Measurements from ENCODE around the gene WNT9B.

Gene WNT9B

DNA sequence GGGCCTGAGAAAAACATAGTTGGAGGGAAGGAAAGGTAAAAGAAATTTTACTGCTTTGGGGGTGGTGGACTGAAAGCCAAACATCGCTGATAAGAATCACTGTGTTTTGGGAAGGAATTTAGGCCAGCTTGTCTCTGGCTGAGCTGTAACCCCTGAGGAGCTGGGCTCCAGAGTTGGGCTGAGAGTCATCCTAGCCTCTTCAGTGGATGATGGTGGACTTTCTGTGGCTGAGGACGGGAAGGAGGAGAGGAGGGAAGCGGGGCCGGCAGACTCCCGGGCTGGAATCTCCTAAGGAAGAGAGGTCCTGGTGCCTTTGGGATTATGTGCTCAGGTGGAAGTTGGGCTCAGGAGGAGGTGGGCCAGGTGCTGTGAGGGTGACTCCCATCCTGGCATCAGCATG is 8.6 kb downstream of the WNT9B start:
- DNase-seq, result no peak

DNA sequence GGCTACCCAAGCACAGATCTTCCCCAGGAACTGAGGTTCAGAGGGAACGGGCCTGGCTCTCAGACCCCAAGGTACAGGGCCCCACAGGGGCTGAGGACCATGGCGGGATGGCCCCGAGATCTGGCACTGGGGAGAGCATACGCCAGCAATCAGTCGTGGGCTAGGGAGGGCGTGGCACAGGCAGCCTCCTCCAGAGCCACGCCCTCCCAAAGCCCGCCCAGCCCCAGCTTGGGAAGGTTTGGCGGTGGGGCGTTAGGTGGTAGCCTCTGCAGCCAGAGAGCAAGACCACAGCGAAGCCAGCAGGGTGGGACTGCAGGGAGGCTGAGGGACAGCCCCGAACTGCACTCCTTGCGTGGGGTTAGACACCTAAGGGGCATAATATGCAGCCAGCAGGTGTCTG is 11.6 kb downstream of the WNT9B start:
- DNase-seq, result no peak

DNA sequence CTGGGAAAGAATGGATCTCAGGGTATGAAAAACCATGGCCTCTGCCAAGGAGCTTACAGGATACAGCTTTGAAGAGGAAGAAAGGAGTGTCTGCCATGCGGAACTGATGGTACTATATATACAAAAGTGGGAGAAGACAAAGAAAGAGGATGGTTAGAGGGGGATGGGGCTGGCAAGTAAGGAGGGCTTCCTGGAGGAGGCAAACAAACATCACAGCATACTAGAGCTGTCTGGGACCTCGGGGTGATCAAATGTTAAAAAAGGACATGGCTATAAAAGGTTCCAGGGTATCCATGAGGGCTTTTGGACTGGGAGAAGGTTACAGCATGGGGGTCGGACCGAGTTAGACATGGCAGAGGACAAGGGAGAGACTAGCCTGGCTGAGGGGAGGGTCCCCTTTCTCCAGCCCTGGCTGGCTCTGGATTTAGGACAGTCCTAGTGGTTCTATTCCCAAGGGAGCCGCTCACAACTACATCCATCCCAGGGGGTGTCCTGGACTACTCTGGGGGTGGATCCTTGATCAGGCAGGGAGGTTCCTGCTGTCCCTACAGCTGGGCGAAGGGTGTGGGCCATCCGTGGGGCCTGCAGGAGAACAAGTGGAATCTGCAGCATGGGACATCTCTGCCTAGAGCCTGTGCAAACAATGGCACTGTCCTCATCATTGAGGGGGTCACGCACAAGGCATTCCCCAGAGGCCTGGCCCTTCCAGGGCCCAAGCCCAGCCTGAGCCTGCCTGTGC is 12.2 kb downstream of the WNT9B start:
- no peak for DNase-seq

DNA sequence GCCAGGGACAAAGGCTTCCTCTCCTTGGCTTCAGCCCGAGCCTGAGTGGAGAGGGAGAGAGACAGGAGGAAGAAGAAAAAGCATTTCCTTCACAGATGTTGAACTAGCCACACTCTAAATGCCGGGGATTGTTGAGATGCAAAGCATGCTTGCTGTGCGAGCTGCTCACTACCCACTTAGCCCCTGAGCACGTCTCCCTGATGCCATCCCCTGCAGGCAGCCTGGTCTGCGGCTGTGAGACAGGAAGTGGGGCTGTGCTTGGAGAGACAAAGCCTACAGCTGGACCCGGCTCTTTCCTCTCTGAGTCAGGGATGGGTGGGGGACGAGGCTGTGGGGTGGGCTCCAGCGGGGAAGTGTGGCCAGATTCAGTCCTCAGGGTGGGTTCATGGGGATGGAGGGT is 13.7 kb downstream of the WNT9B start:
- no peak for DNase-seq

DNA sequence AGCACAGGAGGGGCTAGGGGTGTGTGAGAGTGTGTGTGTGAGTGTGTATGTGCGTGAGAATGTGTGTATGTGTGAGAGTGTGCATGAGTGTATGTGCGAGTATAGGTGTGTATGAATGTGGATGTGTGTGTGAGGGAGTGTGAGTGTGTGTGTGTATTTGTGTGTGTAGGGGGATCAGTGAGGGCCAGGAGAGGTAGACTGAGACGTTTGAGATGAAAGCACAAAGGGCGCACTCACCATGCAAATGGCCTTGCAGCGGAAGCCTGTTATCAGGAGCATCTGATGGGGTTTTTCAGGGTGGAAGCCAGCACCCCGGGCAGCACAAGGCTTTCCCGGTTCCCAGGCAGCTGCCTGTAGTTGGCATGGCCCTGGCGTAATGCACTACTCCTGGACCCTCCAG is 14.9 kb downstream of the WNT9B start:
- no peak for DNase-seq

DNA sequence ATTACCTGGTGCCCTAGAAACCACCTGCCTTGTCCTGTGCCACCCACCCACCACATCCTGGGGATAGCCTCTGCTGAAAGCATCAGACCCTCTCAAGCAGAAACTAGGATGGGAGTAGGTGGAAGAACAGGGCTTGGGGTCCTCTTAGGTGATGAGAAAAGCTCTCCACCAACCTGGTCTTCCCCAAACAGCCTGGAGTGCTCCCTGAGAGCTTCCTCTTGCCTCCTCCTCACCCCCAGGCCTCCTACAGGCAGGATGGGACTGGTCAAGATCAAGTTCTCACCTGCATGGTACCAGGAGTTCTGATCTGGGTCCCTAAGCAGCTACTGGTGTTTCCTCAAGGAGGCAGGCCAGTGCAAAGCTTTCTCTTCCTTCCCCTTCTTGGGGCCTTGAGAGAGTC is 15.4 kb downstream of the WNT9B start:
- DNase-seq, result no peak

DNA sequence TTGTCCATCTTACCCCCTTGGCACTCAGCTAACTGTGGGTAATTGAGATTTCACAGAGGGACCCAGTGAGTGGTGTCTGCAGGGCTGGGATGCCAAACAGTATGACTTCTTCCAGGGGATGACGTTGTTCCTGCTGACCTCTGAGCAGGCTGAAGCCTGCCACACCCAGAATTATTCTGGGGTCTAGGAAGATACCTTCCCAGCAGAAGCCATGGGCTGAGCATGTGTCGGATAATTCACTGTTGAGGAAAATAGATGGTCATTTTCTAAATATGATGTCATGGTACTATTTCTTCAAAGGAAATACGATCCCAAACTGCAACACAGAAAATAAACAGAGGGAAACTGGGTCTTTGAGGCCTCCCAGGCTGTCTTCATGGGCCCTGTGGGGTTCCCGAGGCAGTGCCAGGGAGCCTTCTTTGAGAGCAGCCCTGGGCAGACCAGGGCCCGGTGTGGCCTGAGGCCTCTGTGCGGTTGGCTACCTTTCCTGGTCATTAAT is 17.4 kb downstream of the WNT9B start:
- no peak for DNase-seq

DNA sequence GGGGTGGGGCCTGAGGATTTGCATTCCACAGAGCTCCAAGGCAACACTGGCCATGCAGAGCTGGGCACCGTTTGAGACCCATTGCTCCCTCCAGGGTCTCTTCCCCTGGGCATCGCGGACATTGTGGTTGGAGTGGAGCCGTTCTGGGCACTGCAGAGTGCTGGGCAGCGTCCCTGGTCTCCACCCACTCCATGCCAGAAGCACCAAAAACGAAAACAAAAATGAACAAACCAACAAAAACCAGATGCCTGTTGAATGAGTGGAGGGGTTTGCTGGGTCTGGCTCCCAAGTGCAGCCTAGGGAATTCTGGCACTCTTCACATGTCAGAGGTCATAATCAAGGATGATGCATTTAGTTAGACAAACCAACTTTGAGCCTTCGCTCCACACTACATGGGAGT is 17.9 kb downstream of the WNT9B start:
- DNase-seq, result no peak

DNA sequence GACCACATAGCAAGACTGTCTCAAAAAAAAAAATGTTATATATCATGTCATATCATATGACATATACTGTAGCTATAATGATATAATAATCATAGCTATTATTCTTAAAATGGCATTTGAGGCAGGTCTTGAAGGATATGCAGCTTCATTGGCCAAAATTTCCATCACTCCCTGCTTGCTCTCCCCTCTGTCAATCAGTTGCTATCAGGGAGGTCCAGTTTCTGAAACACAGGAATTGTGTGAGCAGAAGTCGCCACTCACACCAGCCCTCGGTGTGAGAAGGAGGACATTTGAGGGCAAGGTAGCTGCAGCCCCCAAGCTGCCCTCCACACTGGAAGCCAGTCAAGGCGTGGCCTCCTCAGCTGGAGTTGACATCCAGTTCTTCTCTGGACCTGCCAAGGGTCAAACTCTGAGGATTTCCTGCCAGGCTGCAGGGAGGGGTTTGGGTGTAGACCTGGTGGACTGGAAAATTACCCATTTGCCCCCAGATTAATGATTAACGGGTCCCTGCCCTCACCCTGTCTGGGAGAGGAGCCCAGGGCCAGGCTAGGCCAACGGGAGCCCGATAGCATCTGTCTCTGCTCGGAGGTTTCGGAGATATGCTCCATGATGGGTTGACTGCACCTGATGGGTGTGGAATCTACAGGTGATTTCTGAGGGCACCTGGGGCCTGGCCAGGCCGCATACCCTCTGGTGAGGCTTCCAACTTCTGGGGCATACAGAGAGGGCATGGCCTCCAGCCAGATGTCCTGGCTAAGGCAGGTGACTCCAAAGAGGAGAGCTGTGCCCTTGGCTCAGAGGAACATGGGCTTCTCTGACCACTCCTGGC is 18.8 kb downstream of the WNT9B start:
- no peak for DNase-seq

DNA sequence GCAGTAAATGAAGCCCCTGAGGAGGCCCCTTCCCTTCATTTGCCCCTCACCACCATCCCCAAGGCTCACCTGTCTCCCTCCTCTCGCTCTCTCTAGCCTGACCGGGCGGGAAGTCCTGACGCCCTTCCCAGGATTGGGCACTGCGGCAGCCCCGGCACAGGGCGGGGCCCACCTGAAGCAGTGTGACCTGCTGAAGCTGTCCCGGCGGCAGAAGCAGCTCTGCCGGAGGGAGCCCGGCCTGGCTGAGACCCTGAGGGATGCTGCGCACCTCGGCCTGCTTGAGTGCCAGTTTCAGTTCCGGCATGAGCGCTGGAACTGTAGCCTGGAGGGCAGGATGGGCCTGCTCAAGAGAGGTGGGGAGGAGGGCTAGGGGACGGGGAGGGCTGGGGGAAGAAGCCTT is 21.0 kb downstream of the WNT9B start:
- no peak for DNase-seq

DNA sequence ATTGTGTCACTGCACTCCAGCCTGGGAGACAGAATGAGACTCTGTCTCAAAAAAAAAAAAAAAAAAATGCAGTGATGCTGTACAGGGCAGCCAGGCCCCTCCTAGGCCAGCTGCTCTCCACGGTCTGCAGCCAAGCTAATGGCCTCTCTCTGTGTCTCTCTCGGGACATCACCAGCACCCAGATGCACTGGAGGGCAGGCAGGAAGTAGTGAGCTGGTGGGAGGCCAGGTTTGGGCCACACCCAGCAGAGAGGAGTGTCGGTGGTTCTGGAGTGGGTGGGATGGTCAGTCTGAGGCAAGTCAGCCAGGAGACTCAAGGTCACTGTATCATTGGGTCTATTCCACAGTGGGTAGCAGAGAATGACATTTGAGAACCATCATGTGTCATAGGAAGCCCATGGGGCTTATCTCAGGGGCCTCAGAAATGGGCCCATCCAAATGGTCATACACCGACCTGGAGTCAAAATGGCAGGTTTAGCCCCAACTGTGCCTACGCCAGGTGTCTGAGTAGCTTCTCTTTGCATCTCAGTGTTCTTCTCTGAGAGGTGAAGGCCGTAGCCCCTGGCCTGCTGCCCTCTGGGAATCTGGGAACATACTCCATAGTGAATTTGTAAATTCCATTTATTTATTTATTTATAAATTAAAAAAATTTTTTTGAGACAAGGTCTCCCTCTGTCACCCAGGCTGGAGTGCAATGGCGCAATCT is 22.7 kb downstream of the WNT9B start:
- DNase-seq, result no peak

DNA sequence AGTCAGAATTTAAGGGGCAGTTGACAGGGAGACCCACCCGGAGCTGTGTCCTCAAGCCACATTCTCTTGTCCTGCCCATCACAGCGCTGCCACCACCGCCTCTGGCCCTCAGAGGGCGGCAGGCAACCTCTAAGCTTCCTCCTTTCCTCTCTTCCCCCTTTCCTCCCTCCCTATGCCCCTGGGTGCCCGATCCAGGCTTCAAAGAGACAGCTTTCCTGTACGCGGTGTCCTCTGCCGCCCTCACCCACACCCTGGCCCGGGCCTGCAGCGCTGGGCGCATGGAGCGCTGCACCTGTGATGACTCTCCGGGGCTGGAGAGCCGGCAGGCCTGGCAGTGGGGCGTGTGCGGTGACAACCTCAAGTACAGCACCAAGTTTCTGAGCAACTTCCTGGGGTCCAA is 23.5 kb downstream of the WNT9B start:
- DNase-seq, result no peak

DNA sequence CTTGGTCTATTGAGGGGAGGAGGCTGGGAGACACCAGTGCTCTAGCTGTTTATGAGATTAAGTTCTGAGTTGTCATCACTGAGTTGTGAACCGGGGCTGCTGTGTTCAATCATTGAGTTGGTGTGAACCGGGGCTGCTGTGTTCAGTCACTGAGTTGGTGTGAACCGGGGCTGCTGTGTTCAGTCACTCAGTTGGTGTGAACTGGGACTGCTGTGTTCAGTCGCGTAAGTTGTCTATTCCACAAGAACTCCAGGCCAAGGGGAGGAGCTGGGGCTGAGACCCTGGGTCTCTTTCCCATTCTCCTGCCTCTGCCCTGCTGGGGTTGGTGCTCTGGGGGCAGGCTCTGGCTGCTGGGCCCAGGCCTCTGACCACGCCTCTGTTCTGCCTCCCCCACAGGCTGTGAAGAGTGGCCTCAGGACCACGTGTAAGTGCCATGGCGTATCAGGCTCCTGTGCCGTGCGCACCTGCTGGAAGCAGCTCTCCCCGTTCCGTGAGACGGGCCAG is 24.5 kb downstream of the WNT9B start:
- DNase-seq, result no peak

DNA sequence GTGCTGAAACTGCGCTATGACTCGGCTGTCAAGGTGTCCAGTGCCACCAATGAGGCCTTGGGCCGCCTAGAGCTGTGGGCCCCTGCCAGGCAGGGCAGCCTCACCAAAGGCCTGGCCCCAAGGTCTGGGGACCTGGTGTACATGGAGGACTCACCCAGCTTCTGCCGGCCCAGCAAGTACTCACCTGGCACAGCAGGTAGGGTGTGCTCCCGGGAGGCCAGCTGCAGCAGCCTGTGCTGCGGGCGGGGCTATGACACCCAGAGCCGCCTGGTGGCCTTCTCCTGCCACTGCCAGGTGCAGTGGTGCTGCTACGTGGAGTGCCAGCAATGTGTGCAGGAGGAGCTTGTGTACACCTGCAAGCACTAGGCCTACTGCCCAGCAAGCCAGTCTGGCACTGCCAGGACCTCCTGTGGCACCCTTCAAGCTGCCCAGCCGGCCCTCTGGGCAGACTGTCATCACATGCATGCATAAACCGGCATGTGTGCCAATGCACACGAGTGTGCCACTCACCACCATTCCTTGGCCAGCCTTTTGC is 25.0 kb downstream of the WNT9B start:
- no peak for DNase-seq

DNA sequence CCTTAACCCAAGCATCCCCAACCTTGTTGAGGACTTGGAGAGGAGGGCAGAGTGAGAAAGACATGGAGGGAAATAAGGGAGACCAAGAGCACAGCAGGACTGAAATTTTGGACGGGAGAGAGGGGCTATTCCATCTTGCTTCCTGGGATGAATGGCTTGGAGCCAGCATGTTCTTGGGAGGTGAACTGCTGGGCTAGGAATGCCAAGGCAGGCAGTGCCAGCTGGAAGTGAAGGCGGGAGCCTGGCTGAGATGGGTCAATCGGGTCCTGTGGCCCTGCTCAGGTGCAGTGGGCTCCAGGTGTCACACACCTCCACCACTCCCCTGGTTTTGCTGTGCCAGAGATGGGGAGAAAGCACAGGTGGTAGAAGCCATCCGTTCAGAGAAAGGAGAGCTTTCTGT is 25.5 kb downstream of the WNT9B start:
- no peak for DNase-seq

DNA sequence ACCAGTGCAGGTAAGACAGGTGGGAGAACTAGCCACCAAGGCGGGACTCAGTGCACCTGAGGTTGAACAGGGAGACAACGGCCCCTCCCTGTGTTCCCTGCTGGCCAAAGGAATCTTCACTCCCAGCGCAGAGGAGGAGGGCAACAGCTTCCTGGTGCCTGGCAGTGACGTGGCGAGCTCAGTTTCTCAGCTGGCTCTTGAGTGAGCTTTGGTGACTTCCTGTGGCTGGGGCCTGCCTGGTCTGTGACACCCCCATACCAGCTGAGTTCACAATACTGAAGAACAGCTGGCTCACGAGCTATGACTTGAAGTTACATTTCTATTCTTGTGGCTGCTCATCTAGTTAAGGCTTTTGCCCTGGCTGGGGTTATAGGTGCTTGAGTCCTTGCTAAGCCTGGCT is 26.1 kb downstream of the WNT9B start:
- DNase-seq, result no peak

DNA sequence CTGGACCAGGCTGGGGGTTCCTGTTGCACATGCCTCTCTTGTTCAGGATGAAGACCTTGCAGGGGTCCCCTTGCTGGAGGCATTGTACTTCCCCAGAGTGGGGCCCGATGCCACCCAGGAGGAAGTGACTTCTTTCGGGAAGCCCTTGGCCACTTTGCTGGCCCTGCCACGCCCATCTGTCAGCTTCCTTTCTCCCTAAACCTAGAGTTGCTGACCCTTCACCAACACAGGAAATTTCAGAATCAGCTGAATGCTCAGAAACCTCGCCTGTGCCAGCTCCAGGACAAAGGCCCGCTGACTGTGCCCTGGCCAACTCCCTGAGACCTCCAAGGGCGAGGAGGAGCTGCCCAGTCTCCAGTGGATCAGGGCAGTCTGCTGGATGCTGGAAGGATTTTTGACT is 26.7 kb downstream of the WNT9B start:
- no peak for DNase-seq

DNA sequence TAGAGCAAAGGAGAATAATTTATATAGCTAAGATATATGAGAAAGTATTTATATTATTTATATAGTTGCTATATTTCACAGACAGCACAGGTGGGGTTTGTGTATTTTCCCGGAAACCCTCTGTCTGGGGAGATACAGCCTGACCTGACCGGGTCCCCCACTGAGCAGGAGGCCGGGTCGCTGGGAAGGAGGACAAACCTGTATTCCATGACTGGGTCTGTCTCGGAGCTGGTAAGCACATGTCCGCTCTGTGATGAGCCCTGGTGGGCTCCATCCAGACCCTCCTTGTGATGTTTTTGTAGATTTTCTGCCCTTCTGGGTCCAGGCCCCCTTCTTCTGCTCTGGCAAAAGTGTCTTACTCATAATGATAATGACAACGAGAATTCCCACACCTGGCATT is 27.7 kb downstream of the WNT9B start:
- no peak for DNase-seq

DNA sequence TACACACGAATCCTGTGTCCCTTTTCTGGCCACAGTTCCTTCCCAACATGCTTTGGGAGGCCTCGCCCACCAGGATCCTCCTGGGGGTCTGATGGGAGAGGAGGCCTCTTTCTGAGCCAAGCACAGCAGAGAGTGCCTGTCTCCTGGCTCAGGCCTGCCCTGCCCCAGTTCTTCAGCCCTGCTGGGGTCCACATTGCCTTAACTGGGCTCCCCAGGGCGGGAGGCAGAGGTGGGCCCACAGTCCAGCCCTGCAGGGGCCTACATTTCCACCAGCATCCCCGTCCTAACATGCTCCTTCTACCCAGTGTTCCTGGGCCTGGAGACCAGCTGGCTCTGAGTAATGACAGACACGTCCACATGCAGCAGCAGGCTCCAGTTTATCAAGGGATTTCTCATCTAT is 29.6 kb downstream of the WNT9B start:
- no peak for DNase-seq

DNA sequence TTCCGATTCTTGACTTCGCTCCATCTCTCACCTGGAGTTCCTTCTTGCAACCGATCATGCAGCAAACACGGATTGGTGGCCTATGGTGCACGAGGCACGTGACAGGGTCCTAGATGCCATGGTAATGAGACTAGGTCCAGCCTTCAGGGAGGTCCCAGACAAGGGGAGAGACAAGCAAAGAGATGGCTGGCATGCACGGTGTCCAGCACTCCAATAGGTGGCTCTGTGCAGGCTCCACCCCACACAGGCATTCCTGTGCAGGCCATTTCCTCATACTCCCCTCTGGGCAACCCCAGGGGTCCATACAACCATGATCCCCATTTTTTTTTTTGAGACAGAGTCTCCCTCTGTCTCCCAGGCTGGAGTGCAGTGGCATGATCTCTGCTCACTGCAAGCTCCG is 31.3 kb downstream of the WNT9B start:
- no peak for DNase-seq

DNA sequence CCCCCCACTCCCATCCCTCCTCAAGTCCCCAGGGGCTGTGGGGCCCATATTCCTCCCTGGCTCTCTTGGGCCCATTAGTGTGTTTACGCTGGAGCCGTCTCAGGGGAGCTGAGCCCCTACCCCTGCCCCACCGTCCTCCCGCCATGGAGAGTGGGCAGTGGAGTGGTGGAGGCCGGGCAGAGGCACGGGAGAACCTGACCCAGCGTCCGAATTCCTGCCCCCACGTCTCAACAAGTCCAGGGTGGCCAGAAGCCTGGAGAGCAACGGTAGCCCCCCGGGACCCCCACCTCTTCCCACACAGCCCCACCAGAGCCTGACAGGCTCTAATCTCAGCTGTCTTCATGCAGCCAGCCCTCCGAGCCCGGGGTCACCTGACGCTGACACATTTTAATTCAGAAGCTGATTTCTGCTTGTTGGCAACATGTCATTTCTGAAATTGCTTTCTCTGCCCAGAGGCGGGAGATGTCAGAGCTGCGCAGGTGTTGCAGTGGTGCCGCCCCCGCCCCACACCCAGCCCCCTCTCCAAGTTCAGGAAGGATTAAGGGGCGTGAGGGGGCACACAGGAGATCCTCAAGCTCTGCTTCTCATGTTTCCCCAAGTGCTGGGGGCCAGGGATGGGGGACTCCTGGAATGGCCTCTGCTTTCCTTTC is 32.6 kb downstream of the WNT9B start:
- no peak for DNase-seq

DNA sequence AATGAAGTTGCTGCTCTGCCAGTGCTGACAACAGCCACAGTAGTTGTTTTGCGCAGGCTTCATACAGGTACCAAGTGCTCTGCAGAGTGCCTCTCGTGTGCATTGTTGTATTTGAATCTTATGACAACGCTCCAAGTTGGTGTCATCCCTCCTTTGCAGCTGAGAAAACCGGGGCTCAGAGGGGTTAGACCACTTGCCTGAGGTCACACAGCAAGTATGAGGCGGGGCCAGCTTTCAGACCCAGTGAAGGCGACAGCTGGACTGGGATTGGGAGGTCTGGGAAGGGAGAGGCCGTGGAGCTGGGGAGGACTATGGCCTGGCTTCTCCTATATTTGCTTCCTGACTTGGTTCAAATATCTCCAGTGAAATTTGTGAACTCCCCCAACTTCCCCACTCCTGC is 33.2 kb downstream of the WNT9B start:
- DNase-seq, result no peak

Data from effector CD4-positive, alpha-beta T cell (primary cell).